PFSK-1 (cell line): ENCODE results near the gene USP30. TPM values are rescaled to one million over a fixed set of nuclear protein-coding genes. Genes with fewer than 3 reads are reported as not detected.
A peak's percentile ranks its signal among the peaks of the same experiment; 100 is the strongest.

Experiments
- FOXP2 ChIP-seq: optimal IDR thresholded peaks from 2 replicates; pipeline ENCODE3; 2011; ENCODE audit warnings: borderline replicate concordance, control low read depth, inconsistent platforms; ENCODE audit not compliant: insufficient read depth; ENCODE audit errors: extremely low read length, extremely low read depth
- POLR2AphosphoS5 ChIP-seq: IDR thresholded peaks from 2 replicates; pipeline ENCODE4 v1.6.1; 2012; ENCODE audit warnings: low read depth, mild to moderate bottlenecking, control low read depth, low read length, moderate library complexity
- REST ChIP-seq, 2 experiments: IDR thresholded peaks; 2 replicates each; pipeline versions ENCODE4 v1.6.1 to v1.8.0; 2011 to 2012; ENCODE audit warnings: low read depth in 2 of 2, low read length in 2 of 2, control low read depth in 1 of 2, inconsistent platforms in 1 of 2, mild to moderate bottlenecking in 1 of 2, moderate library complexity in 1 of 2; ENCODE audit not compliant: insufficient read depth in 1 of 2
- SIN3A ChIP-seq: IDR thresholded peaks from 2 replicates; pipeline ENCODE4 v1.6.1; 2012; ENCODE audit warnings: mild to moderate bottlenecking, low read length, moderate library complexity, borderline replicate concordance; ENCODE audit not compliant: insufficient read depth
- TAF1 ChIP-seq: IDR thresholded peaks from 2 replicates; pipeline ENCODE4 v1.6.1; 2012; ENCODE audit warnings: low read length, control low read depth, borderline replicate concordance; ENCODE audit not compliant: insufficient read depth
- polyA plus RNA-seq: library from polyadenylated mRNA; unstranded; fragments of >200 nt; gene quantifications from one replicate; pipeline ENCODE4 v1.2.1, GENCODE V29; 2012; ENCODE audit warnings: low read depth, missing spikeins; ENCODE audit not compliant: insufficient read length

The USP30 gene
- 16.9 TPM for polyA plus RNA-seq

- peak; percentile 81; the same call in 1 of the 2 replicates for TF ChIP-seq TAF1
- TF ChIP-seq FOXP2: peak; percentile 87
- TF ChIP-seq SIN3A: no peak
- peak; percentile 44 to 72; a peak in 2 of 4 replicates for TF ChIP-seq REST (IDR thresholded peaks at IDR 0.05; ENCODE audit: insufficient read depth in 1 of 2, low read depth in 2 of 2, low read length in 2 of 2)
Measured at GRCh38 chr12:109052414-109053323, at the start of gene USP30. USP30 (plus strand) TSS chr12:109052576; CDS start chr12:109052679, 103 bp downstream.

- TF ChIP-seq REST (IDR thresholded peaks at IDR 0.05; ENCODE audit: insufficient read depth in 1 of 2, low read depth in 2 of 2, low read length in 2 of 2) (no peak), SIN3A (no peak), POLR2AphosphoS5 (no peak), TAF1 (no peak), FOXP2 (no peak)
Measured at GRCh38 chr12:109004017-109004416, 48.4 kb upstream of the USP30 start.

GRCh38 chr12:109009766-109010165 is 42.6 kb upstream of the USP30 start:
- TF ChIP-seq SIN3A (no peak), TAF1 (no peak), POLR2AphosphoS5 (no peak), REST (IDR thresholded peaks at IDR 0.05; ENCODE audit: insufficient read depth in 1 of 2, low read depth in 2 of 2, low read length in 2 of 2) (no peak), FOXP2 (no peak)

- no peak for TF ChIP-seq SIN3A
- no peak for TF ChIP-seq POLR2AphosphoS5
- no peak for TF ChIP-seq FOXP2
Measured at GRCh38 chr12:109010259-109010658, 42.1 kb upstream of the USP30 start.

- TF ChIP-seq SIN3A: no peak
- no peak for TF ChIP-seq POLR2AphosphoS5
- TF ChIP-seq TAF1: no peak
- TF ChIP-seq REST (IDR thresholded peaks at IDR 0.05; ENCODE audit: insufficient read depth in 1 of 2, low read depth in 2 of 2, low read length in 2 of 2): no peak
- no peak for TF ChIP-seq FOXP2
Measured at GRCh38 chr12:109014984-109015765, 37.2 kb upstream of the USP30 start.
